Activated T-cell treated with anti-CD3 and anti-CD28 coated beads, Interleukin-2, amount 50 U/mL, for 24 hours (primary cell): ENCODE data around the gene FOXQ1.
A peak's percentile ranks its signal among the peaks of the same experiment; 100 is the strongest.
"Not testable (repeated sequence)": the region's sequence is repeated elsewhere in the genome, so short reads cannot be mapped to it uniquely, and the experiment has no call there.

Source experiments
- DNase-seq: peaks from one replicate; pipeline ENCODE4 v3.0.0-alpha.2; 2020
- H3K27ac Mint-ChIP-seq: 2 replicates; pipeline ENCODE4 v1.8.0; 2020; ENCODE audit warnings: mild to moderate bottlenecking, mixed read lengths
- H3K27me3 Mint-ChIP-seq: 2 replicates; pipeline ENCODE4 v1.8.0; 2020; ENCODE audit warnings: mixed read lengths
- H3K36me3 Mint-ChIP-seq: 2 replicates; pipeline ENCODE4 v1.8.0; 2020; ENCODE audit warnings: low read depth, mixed read lengths
- H3K4me1 Mint-ChIP-seq: 2 replicates; pipeline ENCODE4 v1.8.0; 2020; ENCODE audit warnings: low read depth, mixed read lengths
- H3K4me3 Mint-ChIP-seq: 2 replicates; pipeline ENCODE4 v1.8.0; 2020; ENCODE audit warnings: mild to moderate bottlenecking, moderate library complexity, mixed read lengths
- H3K9me3 Mint-ChIP-seq: 2 replicates; pipeline ENCODE4 v1.8.0; 2020; ENCODE audit warnings: mixed read lengths

Gene FOXQ1

GRCh38 chr6:1312203-1312472 is 240 bp downstream of the FOXQ1 start:
- H3K9me3 Mint-ChIP-seq = no peaks in the 10 kb centered on the region
- DNase-seq = no peak
- peak overlapping the region; percentile 57 for H3K4me3 Mint-ChIP-seq
- peaks cover 27% of the 10 kb centered on the region for H3K4me1 Mint-ChIP-seq
- no peaks in the 10 kb centered on the region for H3K36me3 Mint-ChIP-seq
- peaks cover 77% of the 10 kb centered on the region for H3K27me3 Mint-ChIP-seq
- peak overlapping the region; percentile 82 for H3K27ac Mint-ChIP-seq

GRCh38 chr6:1312473-1313367 is 822 bp downstream of the FOXQ1 start:
- peaks cover 27% of the 10 kb centered on the region for H3K4me1 Mint-ChIP-seq
- peaks cover 73% of the 10 kb centered on the region for H3K27me3 Mint-ChIP-seq
- no peaks in the 10 kb centered on the region for H3K9me3 Mint-ChIP-seq
- H3K36me3 Mint-ChIP-seq = no peaks in the 10 kb centered on the region
- H3K4me3 Mint-ChIP-seq = peak overlapping the region; percentile 57
- peak overlapping the region; percentile 82 for H3K27ac Mint-ChIP-seq
- peak; percentile 43 for DNase-seq

- Mint-ChIP-seq H3K4me3 (no peak overlapping the region), H3K9me3 (no peaks in the 10 kb centered on the region), H3K36me3 (no peaks in the 10 kb centered on the region), H3K4me1 (peaks cover 27% of the 10 kb centered on the region), H3K27ac (no peak overlapping the region), H3K27me3 (peaks cover 70% of the 10 kb centered on the region)
- no peak for DNase-seq
Measured at GRCh38 chr6:1313384-1313766, 1.5 kb downstream of the FOXQ1 start.

- DNase-seq = no peak
- Mint-ChIP-seq H3K36me3 (no peaks in the 10 kb centered on the region), H3K27ac (peak overlapping the region; percentile 69), H3K9me3 (no peaks in the 10 kb centered on the region), H3K4me3 (peak overlapping the region; percentile 26), H3K4me1 (peaks cover 27% of the 10 kb centered on the region), H3K27me3 (peaks cover 64% of the 10 kb centered on the region)
Measured at GRCh38 chr6:1313767-1314503, 2.0 kb downstream of the FOXQ1 start.

- Mint-ChIP-seq H3K27me3 (peaks cover 57% of the 10 kb centered on the region), H3K27ac (no peak overlapping the region), H3K4me3 (no peak overlapping the region), H3K4me1 (peaks cover 27% of the 10 kb centered on the region), H3K9me3 (no peaks in the 10 kb centered on the region), H3K36me3 (no peaks in the 10 kb centered on the region)
- DNase-seq = no peak
Measured at GRCh38 chr6:1314617-1315016, 2.7 kb downstream of the FOXQ1 start.

- Mint-ChIP-seq H3K9me3 (no peaks in the 10 kb centered on the region), H3K27me3 (peaks cover 52% of the 10 kb centered on the region), H3K36me3 (no peaks in the 10 kb centered on the region), H3K4me3 (no peak overlapping the region), H3K27ac (no peak overlapping the region), H3K4me1 (peaks cover 27% of the 10 kb centered on the region)
- no peak for DNase-seq
Measured at GRCh38 chr6:1315201-1315559, 3.3 kb downstream of the FOXQ1 start.

- Mint-ChIP-seq H3K27me3 (peaks cover 46% of the 10 kb centered on the region), H3K36me3 (no peaks in the 10 kb centered on the region), H3K4me3 (peak overlapping the region; percentile 36), H3K27ac (no peak overlapping the region), H3K9me3 (no peaks in the 10 kb centered on the region), H3K4me1 (peaks cover 25% of the 10 kb centered on the region)
- DNase-seq = no peak
Measured at GRCh38 chr6:1315560-1316386, 3.9 kb downstream of the FOXQ1 start.

GRCh38 chr6:1316489-1316971 is 4.6 kb downstream of the FOXQ1 start:
- peak overlapping the region; percentile 36 for H3K4me3 Mint-ChIP-seq
- no peaks in the 10 kb centered on the region for H3K9me3 Mint-ChIP-seq
- no peak for DNase-seq
- no peak overlapping the region for H3K27ac Mint-ChIP-seq
- H3K36me3 Mint-ChIP-seq = no peaks in the 10 kb centered on the region
- peaks cover 38% of the 10 kb centered on the region for H3K27me3 Mint-ChIP-seq
- peaks cover 19% of the 10 kb centered on the region for H3K4me1 Mint-ChIP-seq

- Mint-ChIP-seq H3K27ac (no peak overlapping the region), H3K36me3 (no peaks in the 10 kb centered on the region), H3K27me3 (peaks cover 42% of the 10 kb centered on the region)
Measured at GRCh38 chr6:1317302-1317815, 5.5 kb downstream of the FOXQ1 start.

GRCh38 chr6:1318036-1318435 is 6.1 kb downstream of the FOXQ1 start:
- no peaks in the 10 kb centered on the region for H3K9me3 Mint-ChIP-seq
- peaks cover 14% of the 10 kb centered on the region for H3K4me1 Mint-ChIP-seq
- H3K36me3 Mint-ChIP-seq = no peaks in the 10 kb centered on the region
- peaks cover 44% of the 10 kb centered on the region for H3K27me3 Mint-ChIP-seq
- no peak overlapping the region for H3K27ac Mint-ChIP-seq
- no peak for DNase-seq
- no peak overlapping the region for H3K4me3 Mint-ChIP-seq

More at GRCh38 chr6:1317302-1317815, 5.5 kb downstream of the FOXQ1 start:
- peaks cover 16% of the 10 kb centered on the region for H3K4me1 Mint-ChIP-seq
- no peak overlapping the region for H3K4me3 Mint-ChIP-seq
- no peaks in the 10 kb centered on the region for H3K9me3 Mint-ChIP-seq
- no peak for DNase-seq

- not testable (repeated sequence) for H3K9me3 Mint-ChIP-seq, DNase-seq, H3K36me3 Mint-ChIP-seq, H3K27ac Mint-ChIP-seq, H3K4me3 Mint-ChIP-seq
- peaks cover 14% of the 10 kb centered on the region for H3K4me1 Mint-ChIP-seq
- peaks cover 43% of the 10 kb centered on the region for H3K27me3 Mint-ChIP-seq
Measured at GRCh38 chr6:1318584-1318983, 6.7 kb downstream of the FOXQ1 start.

GRCh38 chr6:1321738-1322137 is 9.8 kb downstream of the FOXQ1 start:
- peaks cover 49% of the 10 kb centered on the region for H3K27me3 Mint-ChIP-seq
- DNase-seq = no peak

GRCh38 chr6:1322156-1322555 is 10.3 kb downstream of the FOXQ1 start:
- Mint-ChIP-seq H3K4me1 (peaks cover 2% of the 10 kb centered on the region), H3K4me3 (no peak overlapping the region), H3K36me3 (no peaks in the 10 kb centered on the region), H3K27ac (no peak overlapping the region), H3K9me3 (no peaks in the 10 kb centered on the region), H3K27me3 (peaks cover 52% of the 10 kb centered on the region)
- no peak for DNase-seq

More at GRCh38 chr6:1321738-1322137, 9.8 kb downstream of the FOXQ1 start:
- no peaks in the 10 kb centered on the region for H3K36me3 Mint-ChIP-seq
- no peak overlapping the region for H3K4me3 Mint-ChIP-seq
- no peak overlapping the region for H3K27ac Mint-ChIP-seq
- H3K9me3 Mint-ChIP-seq = no peaks in the 10 kb centered on the region
- H3K4me1 Mint-ChIP-seq = peaks cover 2% of the 10 kb centered on the region

- Mint-ChIP-seq H3K9me3 (no peaks in the 10 kb centered on the region), H3K36me3 (no peaks in the 10 kb centered on the region), H3K4me1 (peaks cover 2% of the 10 kb centered on the region), H3K27me3 (peaks cover 57% of the 10 kb centered on the region), H3K4me3 (no peak overlapping the region), H3K27ac (no peak overlapping the region)
- no peak for DNase-seq
Measured at GRCh38 chr6:1322696-1323219, 10.9 kb downstream of the FOXQ1 start.
